ENCODE data around the gene SEMA4D. TPM values are rescaled to one million over a fixed set of nuclear protein-coding genes. Genes with fewer than 3 reads are reported as not detected.
A peak's percentile ranks its signal among the peaks of the same experiment; 100 is the strongest.

SEMA4D gene
- total RNA-seq, 1 experiment from 2014 or later, result 8.0 TPM

DNA sequence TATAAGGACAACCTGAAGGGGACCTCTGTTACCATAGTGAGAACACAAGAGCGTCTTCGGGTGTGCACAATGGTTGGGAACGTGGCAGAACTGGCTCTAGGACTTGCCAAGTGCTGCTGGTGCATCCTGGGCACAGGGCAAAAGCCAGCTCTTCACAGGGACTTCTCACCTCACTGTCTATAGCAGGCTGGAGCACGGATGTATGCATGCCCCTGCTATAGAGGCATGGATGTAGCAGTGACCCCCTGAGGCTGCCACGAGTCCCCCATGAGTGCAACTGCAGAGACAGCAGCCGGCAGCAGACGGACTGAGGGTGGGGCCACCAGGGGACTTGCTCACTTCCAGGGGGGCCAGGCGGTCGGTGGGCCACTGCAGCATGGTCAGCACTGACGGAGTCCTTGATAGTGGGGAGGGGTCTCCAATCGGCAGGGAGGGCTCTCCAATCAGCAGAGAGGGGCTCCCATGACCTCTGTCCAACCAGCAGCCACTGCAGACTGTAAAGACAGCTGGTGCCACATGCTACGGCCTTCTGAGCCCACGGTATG, 64.9 kb downstream of the SEMA4D start:
- DNase-seq, result no peak
- CTCF ChIA-PET, result no interaction called here
- Histone ChIP-seq H3K36me3 (ENCODE audit: low read depth, low read length) (no peaks in the 10 kb centered on the region), H3K27me3 (ENCODE audit: low read length) (no peaks in the 10 kb centered on the region), H3K4me3 (ENCODE audit: low read length) (no peak overlapping the region), H2AFZ (ENCODE audit: low read length) (no peak overlapping the region), H3K27ac (ENCODE audit: low read length) (no peak overlapping the region), H3K9ac (ENCODE audit: low read length) (no peak overlapping the region), H3K79me2 (ENCODE audit: low read length) (no peaks in the 10 kb centered on the region), H3K4me1 (ENCODE audit: insufficient read depth, low read length) (peaks cover 20% of the 10 kb centered on the region), H3K4me2 (ENCODE audit: low read length) (no peak overlapping the region), H3F3A (ENCODE audit: low read length, unreplicated experiment) (no peaks in the 10 kb centered on the region), H3K9me2 (replicated peaks; ENCODE audit: low read length) (no peaks in the 10 kb centered on the region), H3K9me3 (ENCODE audit: low read length) (no peaks in the 10 kb centered on the region), H4K20me1 (ENCODE audit: low read length) (no peaks in the 10 kb centered on the region)
- intact Hi-C loops (cut with micrococcal nuclease), result loop anchor here (10.0 kb wide), 1 partner anchor 258 kb away; the partner anchor contains the start of gene SHC3
- no peak for ATAC-seq
- POLR2A ChIA-PET (ENCODE audit: unreplicated experiment), result no interaction called here
- TF ChIP-seq, protein P1, sequence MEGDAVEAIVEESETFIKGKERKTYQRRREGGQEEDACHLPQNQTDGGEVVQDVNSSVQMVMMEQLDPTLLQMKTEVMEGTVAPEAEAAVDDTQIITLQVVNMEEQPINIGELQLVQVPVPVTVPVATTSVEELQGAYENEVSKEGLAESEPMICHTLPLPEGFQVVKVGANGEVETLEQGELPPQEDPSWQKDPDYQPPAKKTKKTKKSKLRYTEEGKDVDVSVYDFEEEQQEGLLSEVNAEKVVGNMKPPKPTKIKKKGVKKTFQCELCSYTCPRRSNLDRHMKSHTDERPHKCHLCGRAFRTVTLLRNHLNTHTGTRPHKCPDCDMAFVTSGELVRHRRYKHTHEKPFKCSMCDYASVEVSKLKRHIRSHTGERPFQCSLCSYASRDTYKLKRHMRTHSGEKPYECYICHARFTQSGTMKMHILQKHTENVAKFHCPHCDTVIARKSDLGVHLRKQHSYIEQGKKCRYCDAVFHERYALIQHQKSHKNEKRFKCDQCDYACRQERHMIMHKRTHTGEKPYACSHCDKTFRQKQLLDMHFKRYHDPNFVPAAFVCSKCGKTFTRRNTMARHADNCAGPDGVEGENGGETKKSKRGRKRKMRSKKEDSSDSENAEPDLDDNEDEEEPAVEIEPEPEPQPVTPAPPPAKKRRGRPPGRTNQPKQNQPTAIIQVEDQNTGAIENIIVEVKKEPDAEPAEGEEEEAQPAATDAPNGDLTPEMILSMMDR (conservative IDR thresholded peaks at IDR 0.05; ENCODE audit: low read depth, low read length), result no peak
- no peak for TF ChIP-seq EZH2 (IDR thresholded peaks at IDR 0.05; ENCODE audit: low read length, unreplicated experiment)
- BruUV-seq (replicated peaks), result no TSS peak

GRCh38 chr9:89431930-89432725, 65.8 kb downstream of the SEMA4D start:
- H3K9me3 ChIP-seq (ENCODE audit: low read length), result no peaks in the 10 kb centered on the region
- no peaks in the 10 kb centered on the region for H3F3A ChIP-seq (ENCODE audit: low read length, unreplicated experiment)
- H3K9ac ChIP-seq (ENCODE audit: low read length), result no peak overlapping the region
- intact Hi-C loops (cut with micrococcal nuclease), result loop anchor here (10.0 kb wide), 1 partner anchor 257 kb away; the partner anchor contains the start of gene SHC3
- POLR2A ChIA-PET (ENCODE audit: unreplicated experiment), result no interaction called here
- no peak for DNase-seq
- no peaks in the 10 kb centered on the region for H3K79me2 ChIP-seq (ENCODE audit: low read length)
- no peaks in the 10 kb centered on the region for H3K9me2 ChIP-seq (replicated peaks; ENCODE audit: low read length)
- no peak overlapping the region for H3K4me2 ChIP-seq (ENCODE audit: low read length)
- peaks cover 28% of the 10 kb centered on the region for H3K4me1 ChIP-seq (ENCODE audit: insufficient read depth, low read length)
- no peak for ATAC-seq
- no peak overlapping the region for H3K4me3 ChIP-seq (ENCODE audit: low read length)
- BruUV-seq (replicated peaks), result no TSS peak
- no peaks in the 10 kb centered on the region for H3K36me3 ChIP-seq (ENCODE audit: low read depth, low read length)
- H4K20me1 ChIP-seq (ENCODE audit: low read length), result no peaks in the 10 kb centered on the region
- H3K27me3 ChIP-seq (ENCODE audit: low read length), result no peaks in the 10 kb centered on the region
- H2AFZ ChIP-seq (ENCODE audit: low read length), result no peak overlapping the region
- TF ChIP-seq, protein P1 (conservative IDR thresholded peaks at IDR 0.05; ENCODE audit: low read depth, low read length), result no peak
- no peak for TF ChIP-seq EZH2 (IDR thresholded peaks at IDR 0.05; ENCODE audit: low read length, unreplicated experiment)
- TF ChIP-seq EZH2phosphoT487 (IDR thresholded peaks at IDR 0.05; ENCODE audit: borderline replicate concordance, low read length), result no peak
- CTCF ChIA-PET, result no interaction called here
- no peak overlapping the region for H3K27ac ChIP-seq (ENCODE audit: low read length)

- Histone ChIP-seq H3K4me1 (ENCODE audit: insufficient read depth, low read length) (peaks cover 28% of the 10 kb centered on the region), H3K4me3 (ENCODE audit: low read length) (no peak overlapping the region), H3K9me2 (replicated peaks; ENCODE audit: low read length) (no peaks in the 10 kb centered on the region), H3K36me3 (ENCODE audit: low read depth, low read length) (no peaks in the 10 kb centered on the region), H3K4me2 (ENCODE audit: low read length) (no peak overlapping the region; the same call in 1 of the 2 replicates), H3K27me3 (ENCODE audit: low read length) (no peaks in the 10 kb centered on the region), H3K79me2 (ENCODE audit: low read length) (no peaks in the 10 kb centered on the region), H3K9me3 (ENCODE audit: low read length) (no peaks in the 10 kb centered on the region), H4K20me1 (ENCODE audit: low read length) (no peaks in the 10 kb centered on the region), H3K9ac (ENCODE audit: low read length) (no peak overlapping the region), H3K27ac (ENCODE audit: low read length) (no peak overlapping the region), H2AFZ (ENCODE audit: low read length) (no peak overlapping the region), H3F3A (ENCODE audit: low read length, unreplicated experiment) (no peaks in the 10 kb centered on the region)
- peak; percentile 42 for DNase-seq
- intact Hi-C loops (cut with micrococcal nuclease), result loop anchor here (10.0 kb wide), 1 partner anchor 256 kb away; the partner anchor contains the start of gene SHC3
- no TSS peak for BruUV-seq (replicated peaks)
- CTCF ChIA-PET, result interaction anchor here (0.6 kb wide), 1 partner anchor 20 kb away, joined by 3 read pairs; no protein-coding TSS in a partner anchor
- ATAC-seq, result peak; percentile 67
- POLR2A ChIA-PET (ENCODE audit: unreplicated experiment), result no interaction called here
- TF ChIP-seq EZH2phosphoT487 (IDR thresholded peaks at IDR 0.05; ENCODE audit: borderline replicate concordance, low read length) (0 out of 2 replicates have a peak, but pooled peaks have one; percentile 45), EZH2 (IDR thresholded peaks at IDR 0.05; ENCODE audit: low read length, unreplicated experiment) (no peak)
- TF ChIP-seq, protein P1 (conservative IDR thresholded peaks at IDR 0.05; ENCODE audit: low read depth, low read length), result no peak
These were observed 66.9 kb downstream of the SEMA4D start for GRCh38 chr9:89430995-89431394.
